ENCODE results near the gene TMCO6.
"Not testable (repeated sequence)": the region's sequence is repeated elsewhere in the genome, so short reads cannot be mapped to it uniquely, and the experiment has no call there.

Gene TMCO6

GRCh38 chr5:140611020-140611521, 28.2 kb upstream of the TMCO6 start:
- ATAC-seq, result no peak
- TF ChIP-seq PATZ1 (CRISPR knock-in tag; IDR thresholded peaks at IDR 0.05; ENCODE audit: borderline replicate concordance), result no peak
- no peak for TF ChIP-seq PPARA (CRISPR knock-in tag; IDR thresholded peaks at IDR 0.05; ENCODE audit: borderline replicate concordance)
- TF ChIP-seq ZC3H10 (CRISPR knock-in tag; IDR thresholded peaks at IDR 0.05), result no peak
- no peak for TF ChIP-seq TCF4 (CRISPR knock-in tag; IDR thresholded peaks at IDR 0.05; ENCODE audit: borderline replicate concordance)

- TF ChIP-seq CSDC2 (CRISPR knock-in tag; IDR thresholded peaks at IDR 0.05) (no peak), ESRRG (CRISPR knock-in tag; IDR thresholded peaks at IDR 0.05) (no peak), ZNF8 (CRISPR knock-in tag; IDR thresholded peaks at IDR 0.05) (no peak), PATZ1 (CRISPR knock-in tag; IDR thresholded peaks at IDR 0.05; ENCODE audit: borderline replicate concordance) (no peak)
- no peak for ATAC-seq
Measured at GRCh38 chr5:140622301-140622700, 16.9 kb upstream of the TMCO6 start.

- not testable (repeated sequence) for ATAC-seq
Measured at GRCh38 chr5:140623061-140623460, 16.2 kb upstream of the TMCO6 start.

- not testable (repeated sequence) for ATAC-seq
Measured at GRCh38 chr5:140624886-140625285, 14.4 kb upstream of the TMCO6 start.

GRCh38 chr5:140627972-140628371, 11.3 kb upstream of the TMCO6 start:
- TF ChIP-seq CREB5 (CRISPR knock-in tag; IDR thresholded peaks at IDR 0.05; ENCODE audit: low read depth) (no peak), TCF4 (CRISPR knock-in tag; IDR thresholded peaks at IDR 0.05; ENCODE audit: borderline replicate concordance) (no peak), ZNF8 (CRISPR knock-in tag; IDR thresholded peaks at IDR 0.05) (no peak), SNAI2 (CRISPR knock-in tag; IDR thresholded peaks at IDR 0.05) (no peak)
- ATAC-seq, result no peak

GRCh38 chr5:140628711-140629110, 10.5 kb upstream of the TMCO6 start:
- TF ChIP-seq SNAI2 (CRISPR knock-in tag; IDR thresholded peaks at IDR 0.05) (no peak), TSHZ2 (CRISPR knock-in tag; IDR thresholded peaks at IDR 0.05) (no peak), TOX (CRISPR knock-in tag; IDR thresholded peaks at IDR 0.05; ENCODE audit: borderline replicate concordance) (no peak), BACH2 (CRISPR knock-in tag; IDR thresholded peaks at IDR 0.05; ENCODE audit: borderline replicate concordance) (no peak)
- ATAC-seq, result no peak

- ATAC-seq, result no peak
Measured at GRCh38 chr5:140630292-140631035, 8.8 kb upstream of the TMCO6 start.

More at GRCh38 chr5:140630292-140631035, 8.8 kb upstream of the TMCO6 start:
- TF ChIP-seq ZC3H10 (CRISPR knock-in tag; IDR thresholded peaks at IDR 0.05) (no peak), TCF4 (CRISPR knock-in tag; IDR thresholded peaks at IDR 0.05; ENCODE audit: borderline replicate concordance) (no peak), ZFP30 (CRISPR knock-in tag; IDR thresholded peaks at IDR 0.05) (no peak), CSDC2 (CRISPR knock-in tag; IDR thresholded peaks at IDR 0.05) (no peak), ZFP3 (CRISPR knock-in tag; IDR thresholded peaks at IDR 0.05) (no peak), ISL1 (CRISPR knock-in tag; IDR thresholded peaks at IDR 0.05) (no peak), GLIS3 (CRISPR knock-in tag; IDR thresholded peaks at IDR 0.05) (no peak), RARB (CRISPR knock-in tag; IDR thresholded peaks at IDR 0.05) (no peak), PATZ1 (CRISPR knock-in tag; IDR thresholded peaks at IDR 0.05; ENCODE audit: borderline replicate concordance) (no peak), CREB5 (CRISPR knock-in tag; IDR thresholded peaks at IDR 0.05; ENCODE audit: low read depth) (no peak), ZNF70 (CRISPR knock-in tag; IDR thresholded peaks at IDR 0.05) (no peak), ESRRG (CRISPR knock-in tag; IDR thresholded peaks at IDR 0.05) (no peak)
